Activated CD4-positive, alpha-beta T cell treated with anti-CD3 and anti-CD28 coated beads, Interleukin-2, amount 50 U/mL, for 1 hour (primary cell): ENCODE measurements around the gene BABAM1.

Experiments used
- DNase-seq: peaks from one replicate; pipeline ENCODE4 v3.0.0-alpha.2; 2020

The BABAM1 gene

GRCh38 chr19:17266975-17267788 lies at the start of gene BABAM1:
Gene BABAM1, plus strand, starts transcription at chr19:17267443. Its CDS starts 1,364 bp downstream, at chr19:17268807.
- DNase-seq: peak; percentile 91

- DNase-seq: no peak
Observed at GRCh38 chr19:17219286-17219685, 48.0 kb upstream of the BABAM1 start.

GRCh38 chr19:17220207-17220758 lies 47.0 kb upstream of the BABAM1 start:
- no peak for DNase-seq

- DNase-seq: no peak
Observed at GRCh38 chr19:17225053-17225452, 42.2 kb upstream of the BABAM1 start.

- DNase-seq: peak; percentile 97
Observed at GRCh38 chr19:17226002-17226933, 41.0 kb upstream of the BABAM1 start, which contains the start of gene OCEL1. Gene OCEL1, plus strand, starts transcription at chr19:17226226. Its CDS starts 22 bp downstream, at chr19:17226248.

- no peak for DNase-seq
Observed at GRCh38 chr19:17227798-17228367, 39.4 kb upstream of the BABAM1 start.

GRCh38 chr19:17229890-17230289 lies 37.4 kb upstream of the BABAM1 start:
- DNase-seq: no peak

- DNase-seq: no peak
Observed at GRCh38 chr19:17232258-17232657, 35.0 kb upstream of the BABAM1 start.

- peak; percentile 54 for DNase-seq
Observed at GRCh38 chr19:17234911-17235299, 32.3 kb upstream of the BABAM1 start.

GRCh38 chr19:17235300-17235970 lies 31.8 kb upstream of the BABAM1 start:
- peak; percentile 75 for DNase-seq

- no peak for DNase-seq
Observed at GRCh38 chr19:17235971-17236777, 31.1 kb upstream of the BABAM1 start.

GRCh38 chr19:17236811-17237543 lies 30.3 kb upstream of the BABAM1 start:
- no peak for DNase-seq

- DNase-seq: no peak
Observed at GRCh38 chr19:17237747-17238706, 29.2 kb upstream of the BABAM1 start.

- DNase-seq: no peak
Observed at GRCh38 chr19:17240062-17240752, 27.0 kb upstream of the BABAM1 start.

GRCh38 chr19:17240826-17241399 lies 26.3 kb upstream of the BABAM1 start:
- no peak for DNase-seq

- DNase-seq: no peak
Observed at GRCh38 chr19:17242431-17243208, 24.6 kb upstream of the BABAM1 start.

- DNase-seq: no peak
Observed at GRCh38 chr19:17243211-17243829, 23.9 kb upstream of the BABAM1 start.
